ENCODE results near the gene FNDC1. TPM values are rescaled to one million over a fixed set of nuclear protein-coding genes. Genes with fewer than 3 reads are reported as not detected.

FNDC1 gene
- total RNA-seq, 1 donor from 2014 or later = not detected

- H3K27me3 Mint-ChIP-seq = peaks cover 80% of the 10 kb centered on the region
- no peak for DNase-seq
- intact Hi-C loops (cut with micrococcal nuclease) = loop anchor here (5.0 kb wide), 2 partner anchors 81 to 291 kb away; no protein-coding TSS in a partner anchor
- no peak overlapping the region for H3K27ac Mint-ChIP-seq
- H3K4me1 Mint-ChIP-seq = peaks cover 16% of the 10 kb centered on the region
- H3K9me3 Mint-ChIP-seq = no peaks in the 10 kb centered on the region
- no peaks in the 10 kb centered on the region for H3K36me3 Mint-ChIP-seq (ENCODE audit: low read depth)
- H3K4me3 Mint-ChIP-seq = no peak overlapping the region
Observed at GRCh38 chr6:159170999-159171712, 2.0 kb downstream of the FNDC1 start.

DNA sequence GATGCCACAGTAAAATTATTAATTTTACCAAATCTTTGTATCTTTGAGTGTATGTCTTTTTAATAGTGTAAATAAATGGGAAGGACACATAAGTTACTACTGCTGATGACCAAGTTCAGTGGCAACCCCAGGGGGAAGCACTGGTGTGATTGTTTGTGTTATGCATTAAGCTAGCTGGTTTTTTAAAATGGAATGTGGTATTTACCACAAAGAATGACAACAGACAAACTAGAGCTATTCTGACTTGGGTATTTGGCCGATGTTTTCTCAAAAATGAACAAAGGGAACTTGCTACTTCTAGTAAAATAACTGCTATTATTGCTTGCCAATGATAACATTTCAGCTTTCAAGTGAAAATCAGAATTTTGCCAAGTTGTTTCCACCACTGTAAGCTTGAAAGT is 2.9 kb downstream of the FNDC1 start:
- intact Hi-C loops (cut with micrococcal nuclease) = loop anchor here (5.0 kb wide), 2 partner anchors 80 to 290 kb away; no protein-coding TSS in a partner anchor
- Mint-ChIP-seq H3K36me3 (ENCODE audit: low read depth) (no peaks in the 10 kb centered on the region), H3K9me3 (no peaks in the 10 kb centered on the region), H3K27me3 (peaks cover 80% of the 10 kb centered on the region), H3K27ac (no peak overlapping the region), H3K4me3 (no peak overlapping the region), H3K4me1 (peaks cover 16% of the 10 kb centered on the region)
- no peak for DNase-seq

DNA sequence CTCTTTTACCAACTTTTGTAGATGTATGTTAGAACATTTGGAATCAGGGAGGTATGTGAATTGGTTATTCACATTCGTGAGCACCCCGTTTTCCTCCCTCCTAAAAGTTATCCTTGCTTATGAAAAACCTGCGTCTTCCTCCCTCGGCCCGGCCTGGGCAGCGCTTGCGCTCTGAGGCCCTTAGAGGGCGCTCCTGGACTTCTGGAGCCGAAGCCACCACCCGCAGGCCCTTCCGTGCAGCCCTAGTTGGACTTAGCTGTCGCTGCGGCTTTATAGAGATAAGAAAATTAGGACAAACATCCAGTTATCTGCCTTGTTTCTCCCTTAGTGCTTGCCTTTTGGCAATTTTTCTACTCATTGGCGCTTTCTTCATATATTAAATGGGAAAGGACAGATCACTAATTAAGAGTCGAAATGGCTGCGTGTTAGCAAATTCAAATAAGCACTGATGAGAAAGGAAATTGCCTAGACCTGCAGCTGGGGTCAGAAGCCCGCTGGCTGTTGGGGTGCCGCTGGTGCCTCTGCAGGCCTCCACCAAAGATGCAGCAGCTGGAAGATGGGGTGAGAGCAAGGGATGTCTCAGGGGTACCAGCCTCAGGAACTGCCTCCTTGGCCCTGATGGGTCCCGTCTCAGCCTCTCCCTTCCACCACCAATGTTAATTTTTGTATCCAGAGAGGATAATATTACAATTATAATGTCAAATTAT is 5.2 kb downstream of the FNDC1 start:
- Mint-ChIP-seq H3K27ac (no peak overlapping the region), H3K4me3 (no peak overlapping the region), H3K36me3 (ENCODE audit: low read depth) (no peaks in the 10 kb centered on the region), H3K4me1 (peaks cover 5% of the 10 kb centered on the region), H3K27me3 (peaks cover 64% of the 10 kb centered on the region), H3K9me3 (no peaks in the 10 kb centered on the region)
- intact Hi-C loops (cut with micrococcal nuclease) = loop anchor here (2.0 to 5.0 kb wide), 3 partner anchors 78 to 480 kb away; no protein-coding TSS in a partner anchor
- DNase-seq = peak; percentile 90

DNA sequence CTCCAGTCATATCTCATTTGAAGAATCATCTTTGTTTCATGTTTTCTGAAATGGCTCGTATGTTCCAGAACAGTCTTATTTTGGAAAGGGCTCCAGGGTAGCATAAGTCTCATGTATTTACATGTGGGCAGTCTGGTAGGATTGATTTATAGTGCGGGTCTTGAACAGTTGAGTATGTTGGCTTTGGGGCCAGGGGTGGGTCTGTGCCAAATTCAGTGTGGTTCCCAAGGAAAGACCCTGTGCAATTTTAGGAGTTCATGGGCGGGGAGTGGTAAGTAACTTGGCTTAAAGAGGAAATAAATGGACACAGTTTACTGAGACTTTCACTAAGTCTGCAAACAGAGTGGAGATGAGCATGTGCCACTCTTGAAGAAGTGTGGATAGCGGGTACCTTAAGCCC is 7.7 kb downstream of the FNDC1 start:
- DNase-seq = no peak
- H3K27me3 Mint-ChIP-seq = peaks cover 42% of the 10 kb centered on the region
- intact Hi-C loops (cut with micrococcal nuclease) = no loop called here
- no peaks in the 10 kb centered on the region for H3K36me3 Mint-ChIP-seq (ENCODE audit: low read depth)
- H3K9me3 Mint-ChIP-seq = no peaks in the 10 kb centered on the region
- H3K27ac Mint-ChIP-seq = no peak overlapping the region
- H3K4me3 Mint-ChIP-seq = no peak overlapping the region
- peaks cover 10% of the 10 kb centered on the region for H3K4me1 Mint-ChIP-seq

DNA sequence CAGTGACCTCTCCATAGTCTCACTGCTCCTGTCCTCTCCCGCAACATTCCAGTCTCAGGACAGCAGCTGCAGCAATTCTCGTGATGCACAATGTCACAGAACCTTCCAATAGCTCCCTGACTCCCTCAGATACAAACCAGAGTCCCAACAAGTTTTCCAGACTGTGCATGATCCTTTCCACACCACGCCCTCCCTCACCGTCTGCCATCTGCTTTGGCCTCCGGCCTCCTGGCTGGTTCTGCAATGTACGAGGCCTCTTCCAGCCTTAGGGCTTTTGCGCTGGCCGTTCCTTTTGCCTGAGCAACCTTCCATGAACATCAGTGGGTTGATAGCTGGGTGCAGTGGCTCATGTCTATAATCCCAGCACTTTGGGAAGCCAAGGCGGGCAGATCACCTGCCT is 9.6 kb downstream of the FNDC1 start:
- no peak overlapping the region for H3K27ac Mint-ChIP-seq
- H3K4me3 Mint-ChIP-seq = no peak overlapping the region
- intact Hi-C loops (cut with micrococcal nuclease) = no loop called here
- no peak for DNase-seq
- no peaks in the 10 kb centered on the region for H3K9me3 Mint-ChIP-seq
- peaks cover 12% of the 10 kb centered on the region for H3K4me1 Mint-ChIP-seq
- H3K27me3 Mint-ChIP-seq = peaks cover 28% of the 10 kb centered on the region
- H3K36me3 Mint-ChIP-seq (ENCODE audit: low read depth) = no peaks in the 10 kb centered on the region

DNA sequence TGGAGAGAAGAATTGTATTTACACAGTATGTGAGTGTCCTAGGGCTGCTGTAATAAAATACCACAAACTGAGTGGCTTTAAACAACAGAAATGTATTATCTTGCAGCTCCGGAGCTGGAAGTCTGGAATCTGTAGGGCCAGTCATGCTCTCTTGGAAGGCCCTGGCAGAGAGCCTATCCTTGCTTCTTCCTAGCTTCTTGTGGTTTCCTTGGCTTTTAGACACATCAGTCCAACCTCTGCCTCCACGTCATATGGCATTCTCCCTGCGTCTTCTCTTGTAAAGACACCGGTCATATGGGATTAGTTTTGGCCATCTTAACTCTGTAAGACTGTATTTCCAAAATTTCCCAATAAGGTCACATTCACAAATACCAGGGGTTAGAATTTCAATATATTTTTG is 10.8 kb downstream of the FNDC1 start:
- no peaks in the 10 kb centered on the region for H3K9me3 Mint-ChIP-seq
- H3K4me3 Mint-ChIP-seq = no peak overlapping the region
- peaks cover 22% of the 10 kb centered on the region for H3K27me3 Mint-ChIP-seq
- intact Hi-C loops (cut with micrococcal nuclease) = no loop called here
- H3K36me3 Mint-ChIP-seq (ENCODE audit: low read depth) = no peaks in the 10 kb centered on the region
- no peak for DNase-seq
- peaks cover 10% of the 10 kb centered on the region for H3K4me1 Mint-ChIP-seq
- no peak overlapping the region for H3K27ac Mint-ChIP-seq

DNA sequence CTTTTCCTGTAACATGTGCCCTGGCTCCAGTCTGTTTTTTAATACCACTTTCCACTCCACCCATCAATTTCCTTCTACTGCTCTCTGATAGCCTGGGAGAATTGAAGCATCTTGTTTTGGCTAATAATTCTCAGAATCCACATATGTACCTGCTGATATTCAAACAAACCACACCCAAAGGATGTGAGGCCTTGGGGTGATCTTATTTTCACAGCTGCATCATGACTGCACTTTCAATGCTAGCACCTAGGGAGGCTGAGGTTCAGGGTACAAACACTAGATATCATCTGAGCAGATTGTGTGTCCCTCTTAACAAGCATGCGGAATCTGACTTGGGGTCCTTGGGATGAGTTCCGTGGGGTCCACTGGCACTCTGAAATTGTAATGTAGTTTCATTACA is 12.7 kb downstream of the FNDC1 start:
- no peak overlapping the region for H3K4me3 Mint-ChIP-seq
- peaks cover 10% of the 10 kb centered on the region for H3K27me3 Mint-ChIP-seq
- no peaks in the 10 kb centered on the region for H3K36me3 Mint-ChIP-seq (ENCODE audit: low read depth)
- no peak for DNase-seq
- H3K9me3 Mint-ChIP-seq = no peaks in the 10 kb centered on the region
- intact Hi-C loops (cut with micrococcal nuclease) = no loop called here
- H3K27ac Mint-ChIP-seq = no peak overlapping the region
- peaks cover 10% of the 10 kb centered on the region for H3K4me1 Mint-ChIP-seq

GRCh38 chr6:159184559-159184958 is 15.4 kb downstream of the FNDC1 start:
- H3K4me3 Mint-ChIP-seq = no peak overlapping the region

DNA sequence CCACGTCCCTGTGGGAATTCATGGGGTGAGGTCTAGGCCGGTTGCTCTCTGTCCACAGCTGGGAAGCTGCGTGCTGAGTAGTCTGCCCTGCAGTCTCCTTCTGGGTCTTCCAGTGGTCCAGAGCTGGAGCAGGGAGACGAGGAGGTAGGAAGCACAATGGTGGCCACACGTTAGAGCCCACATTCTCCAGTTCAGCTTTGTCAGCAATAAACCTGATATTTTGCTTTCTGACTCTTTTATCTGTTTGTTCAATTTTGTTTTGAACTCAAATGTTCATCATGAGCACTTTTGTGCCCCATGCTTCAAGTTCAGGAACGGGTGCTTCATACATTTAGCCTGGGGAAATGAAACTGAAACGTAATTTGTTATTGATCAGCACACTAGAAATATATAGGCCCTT is 21.3 kb downstream of the FNDC1 start:
- DNase-seq = no peak
- intact Hi-C loops (cut with micrococcal nuclease) = no loop called here
- peaks cover 12% of the 10 kb centered on the region for H3K27me3 Mint-ChIP-seq
- no peak overlapping the region for H3K4me3 Mint-ChIP-seq
- no peak overlapping the region for H3K27ac Mint-ChIP-seq
- H3K4me1 Mint-ChIP-seq = peaks cover 3% of the 10 kb centered on the region
- H3K36me3 Mint-ChIP-seq (ENCODE audit: low read depth) = no peaks in the 10 kb centered on the region
- H3K9me3 Mint-ChIP-seq = no peaks in the 10 kb centered on the region

More at GRCh38 chr6:159184559-159184958, 15.4 kb downstream of the FNDC1 start:
- Mint-ChIP-seq H3K4me1 (peaks cover 10% of the 10 kb centered on the region), H3K36me3 (ENCODE audit: low read depth) (no peaks in the 10 kb centered on the region), H3K27me3 (peaks cover 9% of the 10 kb centered on the region), H3K27ac (no peak overlapping the region), H3K9me3 (no peaks in the 10 kb centered on the region)
- DNase-seq = no peak
- intact Hi-C loops (cut with micrococcal nuclease) = no loop called here

GRCh38 chr6:159193923-159194322 is 24.7 kb downstream of the FNDC1 start:
- DNase-seq = no peak
- intact Hi-C loops (cut with micrococcal nuclease) = no loop called here
- H3K4me3 Mint-ChIP-seq = no peak overlapping the region
- H3K27ac Mint-ChIP-seq = no peak overlapping the region
- peaks cover 3% of the 10 kb centered on the region for H3K4me1 Mint-ChIP-seq
- H3K36me3 Mint-ChIP-seq (ENCODE audit: low read depth) = no peaks in the 10 kb centered on the region
- H3K27me3 Mint-ChIP-seq = peaks cover 23% of the 10 kb centered on the region
- no peaks in the 10 kb centered on the region for H3K9me3 Mint-ChIP-seq

DNA sequence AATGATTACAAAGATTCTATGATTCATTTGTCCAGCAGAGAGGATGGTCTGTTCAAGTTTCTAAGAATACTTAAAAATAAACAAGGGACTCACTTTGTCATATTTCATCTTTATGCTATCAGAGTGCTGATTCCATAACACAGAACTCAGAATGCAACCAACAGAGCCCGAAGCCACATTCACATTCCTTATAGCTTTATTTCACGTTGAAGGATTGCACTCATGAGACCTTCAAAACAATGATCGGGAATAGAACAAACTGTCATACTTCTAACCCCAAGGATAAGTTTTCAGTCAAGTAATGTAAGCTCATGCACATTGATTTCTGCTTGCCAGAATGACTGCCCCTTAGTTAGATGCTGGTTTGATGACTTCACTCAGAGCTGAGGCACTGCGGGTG is 25.2 kb downstream of the FNDC1 start:
- Mint-ChIP-seq H3K9me3 (no peaks in the 10 kb centered on the region), H3K4me3 (no peak overlapping the region), H3K27ac (no peak overlapping the region), H3K4me1 (peaks cover 3% of the 10 kb centered on the region), H3K36me3 (ENCODE audit: low read depth) (no peaks in the 10 kb centered on the region), H3K27me3 (peaks cover 24% of the 10 kb centered on the region)
- intact Hi-C loops (cut with micrococcal nuclease) = no loop called here
- DNase-seq = no peak

GRCh38 chr6:159196430-159196975 is 27.3 kb downstream of the FNDC1 start:
- no peak for DNase-seq
- intact Hi-C loops (cut with micrococcal nuclease) = no loop called here
- H3K27ac Mint-ChIP-seq = no peak overlapping the region
- peaks cover 34% of the 10 kb centered on the region for H3K27me3 Mint-ChIP-seq
- no peaks in the 10 kb centered on the region for H3K36me3 Mint-ChIP-seq (ENCODE audit: low read depth)
- H3K4me3 Mint-ChIP-seq = no peak overlapping the region
- H3K9me3 Mint-ChIP-seq = no peaks in the 10 kb centered on the region
- no peaks in the 10 kb centered on the region for H3K4me1 Mint-ChIP-seq

DNA sequence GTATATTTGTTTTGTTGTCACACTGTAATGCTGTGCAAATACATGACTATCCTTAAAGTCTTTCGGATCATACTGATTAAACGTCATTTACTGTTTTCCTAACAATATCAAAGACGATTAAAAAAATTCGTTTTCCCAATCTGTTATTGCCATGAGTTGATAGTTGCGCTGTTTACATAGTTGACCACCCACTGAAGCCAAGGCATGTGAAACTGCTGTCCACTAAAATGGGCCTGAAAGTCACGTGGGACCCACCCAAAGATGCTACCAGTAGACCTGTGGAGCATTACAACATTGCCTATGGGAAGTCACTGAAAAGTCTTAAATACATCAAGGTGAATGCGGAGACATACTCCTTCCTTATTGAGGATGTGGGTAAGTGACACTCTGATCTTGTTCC is 28.1 kb downstream of the FNDC1 start:
- Mint-ChIP-seq H3K4me3 (no peak overlapping the region), H3K9me3 (no peaks in the 10 kb centered on the region), H3K4me1 (no peaks in the 10 kb centered on the region), H3K36me3 (ENCODE audit: low read depth) (no peaks in the 10 kb centered on the region), H3K27ac (no peak overlapping the region), H3K27me3 (peaks cover 37% of the 10 kb centered on the region)
- intact Hi-C loops (cut with micrococcal nuclease) = no loop called here
- DNase-seq = no peak

DNA sequence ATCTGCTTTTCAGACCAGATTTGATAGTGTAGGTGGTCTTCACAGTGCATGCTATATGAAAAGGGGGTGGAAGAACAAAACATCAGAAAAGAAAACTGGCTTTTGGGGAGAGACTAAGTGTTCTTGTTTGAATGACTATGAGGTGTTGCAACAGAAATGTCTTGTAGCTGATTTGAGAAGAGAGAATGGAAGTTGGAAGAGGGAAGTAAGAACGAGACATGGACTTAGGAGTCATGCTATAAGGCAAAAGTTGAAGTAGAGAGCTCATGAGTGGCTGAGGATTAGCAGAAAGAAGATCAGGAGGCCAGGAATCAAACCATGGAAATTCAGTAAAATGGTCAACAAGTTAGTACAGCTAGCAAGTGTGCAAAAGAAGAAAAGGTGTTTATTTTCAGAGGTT is 32.1 kb downstream of the FNDC1 start:
- Mint-ChIP-seq H3K9me3 (no peaks in the 10 kb centered on the region), H3K4me1 (peaks cover 3% of the 10 kb centered on the region), H3K4me3 (no peak overlapping the region), H3K27me3 (peaks cover 30% of the 10 kb centered on the region), H3K27ac (no peak overlapping the region), H3K36me3 (ENCODE audit: low read depth) (no peaks in the 10 kb centered on the region)
- no peak for DNase-seq
- intact Hi-C loops (cut with micrococcal nuclease) = no loop called here
